Fibroblast of skin of right biceps (primary cell): Measurements from ENCODE around the gene SLFN11.
"Not testable (repeated sequence)": the region's sequence is repeated elsewhere in the genome, so short reads cannot be mapped to it uniquely, and the experiment has no call there.

Experiments used
- DNase-seq: peaks from one replicate; pipeline ENCODE4 v3.0.0-alpha.2; 2013

SLFN11 gene, protein sequence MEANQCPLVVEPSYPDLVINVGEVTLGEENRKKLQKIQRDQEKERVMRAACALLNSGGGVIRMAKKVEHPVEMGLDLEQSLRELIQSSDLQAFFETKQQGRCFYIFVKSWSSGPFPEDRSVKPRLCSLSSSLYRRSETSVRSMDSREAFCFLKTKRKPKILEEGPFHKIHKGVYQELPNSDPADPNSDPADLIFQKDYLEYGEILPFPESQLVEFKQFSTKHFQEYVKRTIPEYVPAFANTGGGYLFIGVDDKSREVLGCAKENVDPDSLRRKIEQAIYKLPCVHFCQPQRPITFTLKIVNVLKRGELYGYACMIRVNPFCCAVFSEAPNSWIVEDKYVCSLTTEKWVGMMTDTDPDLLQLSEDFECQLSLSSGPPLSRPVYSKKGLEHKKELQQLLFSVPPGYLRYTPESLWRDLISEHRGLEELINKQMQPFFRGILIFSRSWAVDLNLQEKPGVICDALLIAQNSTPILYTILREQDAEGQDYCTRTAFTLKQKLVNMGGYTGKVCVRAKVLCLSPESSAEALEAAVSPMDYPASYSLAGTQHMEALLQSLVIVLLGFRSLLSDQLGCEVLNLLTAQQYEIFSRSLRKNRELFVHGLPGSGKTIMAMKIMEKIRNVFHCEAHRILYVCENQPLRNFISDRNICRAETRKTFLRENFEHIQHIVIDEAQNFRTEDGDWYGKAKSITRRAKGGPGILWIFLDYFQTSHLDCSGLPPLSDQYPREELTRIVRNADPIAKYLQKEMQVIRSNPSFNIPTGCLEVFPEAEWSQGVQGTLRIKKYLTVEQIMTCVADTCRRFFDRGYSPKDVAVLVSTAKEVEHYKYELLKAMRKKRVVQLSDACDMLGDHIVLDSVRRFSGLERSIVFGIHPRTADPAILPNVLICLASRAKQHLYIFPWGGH

DNA sequence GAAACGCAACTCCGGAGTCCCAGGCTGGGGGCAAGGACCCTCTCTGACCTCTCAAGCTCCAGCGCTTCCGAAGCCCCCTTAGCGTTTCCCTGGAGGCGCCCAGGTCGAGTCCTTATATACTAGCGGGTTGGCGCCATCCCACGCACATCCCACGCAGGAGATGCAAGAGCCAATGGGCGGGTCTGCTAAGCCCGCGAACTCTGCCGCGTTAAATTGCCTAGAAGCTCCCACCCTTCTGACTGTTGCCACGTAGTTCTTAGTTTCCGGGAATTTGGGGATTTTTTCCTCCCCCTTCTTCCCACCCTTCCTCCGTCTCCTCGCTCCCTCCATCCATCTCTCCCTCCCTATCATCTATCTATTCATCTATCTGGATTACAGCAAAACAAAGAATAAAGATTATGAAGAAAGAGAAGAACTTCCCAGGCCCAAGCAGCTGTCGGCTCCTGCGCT is at the start of gene SLFN11:
Gene SLFN11 (minus strand): TSS at position 88 of the 450 bp plus-strand sequence. CDS start 9,814 bp downstream, outside the sequence.
- DNase-seq = peak; percentile 96

DNA sequence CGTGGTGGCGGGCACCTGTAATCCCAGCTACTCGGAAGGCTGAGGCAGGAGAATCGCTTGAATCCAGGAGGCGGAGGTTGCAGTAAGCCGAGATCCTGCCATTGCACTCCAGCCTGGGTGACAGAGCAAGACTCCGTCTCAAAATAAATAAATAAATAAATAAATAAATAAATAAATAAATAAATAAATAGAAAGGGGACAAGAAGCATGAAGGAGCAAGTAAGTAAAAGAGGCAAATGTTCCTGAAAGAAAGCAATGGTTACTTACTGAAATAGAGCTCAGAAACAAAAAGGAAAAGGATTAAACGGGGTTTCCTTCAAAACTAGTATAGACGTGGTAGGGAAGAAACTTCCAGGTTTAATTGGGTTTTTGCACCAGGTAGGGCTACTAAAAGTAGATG is 47.6 kb upstream of the SLFN11 start:
- DNase-seq = not testable (repeated sequence)

DNA sequence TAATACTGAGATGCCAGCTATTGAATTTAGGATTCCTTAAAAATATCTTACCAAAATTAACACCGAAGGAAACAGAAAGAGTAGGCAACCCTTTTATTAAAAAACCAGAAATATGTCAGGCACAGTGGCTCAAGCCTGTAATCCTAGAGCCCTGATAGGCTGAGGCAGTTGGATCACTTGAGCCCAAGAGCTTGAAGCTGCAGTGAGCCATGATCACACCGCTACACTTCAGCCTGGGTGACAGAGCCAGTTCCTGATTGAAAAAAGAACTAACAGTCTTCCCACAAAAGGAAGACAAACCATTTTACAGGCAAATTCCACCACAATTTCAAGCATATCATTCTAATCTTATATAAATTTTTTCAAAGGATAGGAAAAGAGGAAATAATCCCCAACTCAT is 43.2 kb upstream of the SLFN11 start:
- no peak for DNase-seq

DNA sequence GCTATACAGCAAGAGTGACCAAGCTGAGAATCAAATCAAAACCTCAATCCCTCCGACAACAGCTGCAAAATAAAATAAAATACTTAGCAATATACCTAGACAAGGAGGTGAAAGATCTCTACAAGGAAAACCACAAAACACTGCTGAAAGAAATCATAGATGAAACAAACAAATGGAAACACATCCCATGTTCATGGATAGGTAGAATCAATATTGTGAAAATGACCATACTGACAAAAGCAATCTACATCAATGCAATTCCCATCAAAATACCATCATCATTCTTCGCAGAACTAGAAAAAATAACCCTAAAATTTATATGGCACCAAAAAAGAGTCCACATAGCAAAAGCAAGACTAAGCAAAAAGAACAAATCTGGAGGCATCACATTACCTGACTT is 41.3 kb upstream of the SLFN11 start:
- DNase-seq = not testable (repeated sequence)

DNA sequence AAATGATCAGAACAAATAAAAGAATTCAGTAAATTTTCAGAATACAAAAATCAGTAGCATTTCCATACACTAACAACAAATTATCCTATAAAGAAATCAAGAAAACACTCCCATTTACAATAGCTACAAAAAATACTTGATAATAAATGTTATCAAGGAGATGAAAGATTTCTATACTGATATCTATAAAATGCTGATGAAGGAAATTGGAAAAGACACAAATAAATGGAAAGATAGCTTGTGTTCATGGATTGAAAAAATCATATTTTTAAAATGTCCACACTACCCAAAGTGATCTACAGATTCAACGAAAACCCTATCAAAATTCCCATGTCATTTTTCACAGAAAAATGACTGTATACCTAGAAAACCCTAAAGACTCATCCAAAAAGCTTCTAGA is 40.8 kb upstream of the SLFN11 start:
- no peak for DNase-seq

DNA sequence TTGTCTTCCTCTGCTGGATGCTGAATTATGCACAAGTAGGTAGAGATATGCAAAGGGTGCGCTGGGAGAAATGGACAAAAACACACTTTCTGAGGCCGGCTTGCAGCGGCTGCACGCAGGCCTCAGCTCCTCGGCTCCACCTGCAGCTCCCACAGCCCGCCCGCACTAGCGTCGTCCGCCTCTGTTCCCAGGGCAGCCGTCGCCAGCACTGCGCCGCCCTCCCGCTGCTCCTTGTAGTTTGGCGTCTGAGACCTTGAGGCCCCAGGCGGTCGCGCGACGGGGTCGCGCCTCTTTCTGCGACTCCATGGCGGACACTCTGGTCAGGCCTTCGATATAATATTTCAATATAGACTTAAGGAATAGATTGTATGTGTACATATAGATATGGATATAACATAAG is 34.1 kb upstream of the SLFN11 start:
- no peak for DNase-seq

DNA sequence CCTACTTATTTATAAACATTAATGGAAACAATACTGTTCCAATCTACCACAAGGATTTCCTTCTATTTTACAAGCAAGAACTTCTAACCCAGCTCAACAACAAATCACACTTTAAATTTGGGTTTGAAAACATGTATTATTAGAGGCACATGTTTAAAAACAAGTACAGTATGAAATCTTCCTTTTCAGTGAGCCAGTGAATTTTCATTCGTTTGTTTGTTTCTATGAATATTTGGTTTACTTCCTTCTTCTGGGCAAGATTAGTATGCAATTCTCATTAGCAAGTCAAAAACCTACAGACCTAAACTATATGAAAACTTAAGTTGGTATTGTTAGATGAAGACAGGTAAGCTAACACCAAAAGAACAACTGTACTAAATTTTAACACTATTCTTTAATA is 33.1 kb upstream of the SLFN11 start:
- DNase-seq = no peak

DNA sequence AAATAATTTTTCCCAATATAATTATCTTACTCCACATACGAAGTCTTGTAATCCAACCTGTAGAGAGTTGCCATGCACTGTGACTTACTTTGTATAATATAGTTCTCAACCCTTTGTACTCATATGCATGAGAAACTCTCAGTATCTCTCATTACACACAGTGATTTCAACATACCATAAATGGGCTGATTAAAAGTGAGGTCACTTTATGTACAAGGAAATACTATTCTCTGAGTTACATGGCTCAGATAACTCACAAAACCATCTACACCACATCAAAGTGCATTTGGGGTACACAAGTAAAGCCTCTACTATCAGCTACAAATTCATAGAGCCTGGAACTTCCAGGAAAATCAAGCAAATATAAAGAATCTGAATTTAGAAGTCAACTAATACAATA is 30.9 kb upstream of the SLFN11 start:
- DNase-seq = no peak

DNA sequence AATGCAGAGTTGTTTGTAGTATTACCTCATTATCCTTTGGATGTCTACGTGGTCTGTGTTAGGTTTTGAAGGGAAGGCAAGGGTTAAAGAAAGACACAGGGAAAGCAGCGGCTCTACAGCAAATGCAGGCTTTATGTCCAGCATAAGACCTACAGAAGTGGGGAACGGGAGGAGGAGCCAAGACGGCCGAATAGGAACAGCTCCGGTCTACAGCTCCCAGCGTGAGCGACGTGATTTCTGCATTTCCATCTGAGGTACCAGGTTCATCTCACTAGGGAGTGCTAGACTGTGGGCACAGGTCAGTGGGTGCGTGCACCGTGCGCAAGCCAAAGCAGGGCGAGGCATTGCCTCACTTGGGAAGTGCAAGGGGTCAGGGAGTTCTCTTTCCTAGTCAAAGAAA is 20.4 kb upstream of the SLFN11 start:
- not testable (repeated sequence) for DNase-seq

DNA sequence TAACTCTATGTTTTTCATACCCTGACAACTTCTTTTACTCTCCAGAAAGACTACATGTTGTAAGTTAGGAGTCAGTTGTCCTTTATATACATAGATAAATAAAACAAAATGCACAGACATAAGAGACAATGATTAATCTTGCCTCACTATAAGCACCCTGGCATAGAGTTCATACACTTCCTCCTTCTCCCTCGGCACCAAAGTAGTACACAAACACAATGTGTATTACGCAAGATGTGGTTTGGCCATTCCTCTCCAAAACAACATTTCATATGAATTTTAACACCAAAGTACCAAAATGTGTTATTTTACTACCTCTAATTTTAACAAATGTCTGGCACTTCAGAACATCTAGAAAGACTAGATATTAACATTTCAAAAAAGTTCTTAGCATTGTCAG is 17.2 kb upstream of the SLFN11 start:
- DNase-seq = no peak

DNA sequence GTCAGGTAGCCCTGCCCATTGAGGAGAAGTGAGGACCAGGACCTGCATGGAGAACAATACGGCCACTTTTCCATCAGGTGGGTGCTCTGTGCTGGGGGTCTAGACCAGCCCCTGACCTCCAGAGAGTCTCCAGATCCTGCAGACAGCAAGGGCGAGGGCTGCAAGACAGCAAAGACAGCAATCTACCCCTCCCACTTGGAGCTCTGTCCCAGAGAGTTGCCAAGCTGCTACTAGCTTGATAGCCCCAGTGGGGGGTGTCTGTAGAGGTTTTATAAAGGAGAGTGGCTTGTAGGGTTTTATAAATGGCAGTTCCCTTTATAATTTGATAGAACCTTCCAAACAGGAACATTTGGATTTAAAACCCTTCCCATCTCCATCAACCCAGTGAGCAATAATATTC is 16.7 kb upstream of the SLFN11 start:
- DNase-seq = no peak

DNA sequence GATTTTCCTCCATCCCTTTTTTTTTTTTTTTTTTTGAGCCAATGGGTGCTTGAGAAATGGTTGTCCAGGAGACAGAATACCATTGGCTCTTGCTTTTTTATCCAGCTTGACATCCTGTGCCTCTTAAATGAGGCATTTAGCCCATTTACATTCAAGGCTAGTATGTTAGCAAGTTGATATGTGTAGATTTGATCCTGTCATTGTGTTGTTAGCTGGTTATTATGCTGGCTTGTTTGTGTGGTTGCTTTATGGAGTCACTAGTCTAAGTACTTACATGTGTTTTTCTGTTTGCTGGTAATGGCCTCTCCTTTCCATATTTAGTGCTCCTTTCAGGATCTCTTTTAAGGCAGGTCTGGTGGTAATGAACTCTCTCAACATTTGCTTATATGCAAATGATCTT is 14.1 kb upstream of the SLFN11 start:
- DNase-seq = no peak

DNA sequence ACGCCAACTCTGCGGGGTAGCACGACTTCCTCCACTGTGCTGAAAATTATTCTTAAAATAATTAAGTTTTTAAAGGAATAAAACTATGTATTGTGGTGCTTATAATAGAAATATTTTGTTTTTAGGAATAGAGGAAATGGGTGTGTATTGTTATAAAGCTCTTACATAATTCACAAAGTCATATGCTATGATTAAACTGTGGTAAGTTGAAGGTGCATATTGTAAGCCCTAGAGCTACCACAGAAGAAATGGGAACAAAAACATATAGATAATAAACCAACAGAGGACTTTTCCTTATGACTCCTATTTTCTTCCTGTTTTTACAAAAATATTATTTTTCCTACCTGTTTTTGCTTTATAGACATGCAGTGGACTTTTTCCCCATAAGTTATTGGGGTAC is 4.3 kb upstream of the SLFN11 start:
- DNase-seq = no peak

DNA sequence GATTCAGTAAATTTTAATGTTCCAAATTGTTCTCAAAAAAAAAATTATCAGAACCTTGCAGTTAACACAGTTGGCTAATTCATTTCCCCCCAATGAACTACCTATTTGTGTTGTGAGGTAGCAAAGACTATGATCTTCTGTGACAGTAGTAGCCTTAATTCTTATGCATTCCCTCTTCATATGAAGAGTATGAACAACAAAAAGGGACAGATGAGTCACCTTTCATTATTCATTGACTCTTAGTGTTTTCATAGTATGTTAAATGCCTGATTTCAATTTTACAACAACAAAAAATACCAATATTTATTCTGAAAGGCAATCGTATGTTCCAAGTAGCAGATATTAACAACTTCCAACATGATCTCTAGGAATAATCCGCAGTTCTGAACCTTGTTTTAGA is 3.6 kb upstream of the SLFN11 start:
- no peak for DNase-seq

DNA sequence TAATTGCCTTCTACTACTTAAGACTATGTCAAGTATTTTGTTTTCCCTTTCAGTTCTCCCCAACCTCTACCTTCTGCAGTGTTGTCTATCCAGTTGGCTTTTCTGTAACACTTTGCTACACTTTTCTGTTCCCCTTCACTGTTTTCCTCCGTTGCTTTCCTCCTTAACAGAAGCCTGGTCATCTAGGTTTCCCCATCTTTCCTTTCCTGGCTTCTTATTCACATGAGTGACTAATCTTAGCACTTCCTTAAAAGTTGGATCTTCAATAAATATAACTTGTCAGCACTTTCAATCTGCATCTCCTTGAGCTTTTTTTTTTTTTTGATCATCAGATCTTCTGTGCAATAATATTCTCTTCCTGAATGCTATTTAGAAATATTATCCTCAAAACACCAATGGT is 2.8 kb upstream of the SLFN11 start:
- DNase-seq = peak; percentile 64

DNA sequence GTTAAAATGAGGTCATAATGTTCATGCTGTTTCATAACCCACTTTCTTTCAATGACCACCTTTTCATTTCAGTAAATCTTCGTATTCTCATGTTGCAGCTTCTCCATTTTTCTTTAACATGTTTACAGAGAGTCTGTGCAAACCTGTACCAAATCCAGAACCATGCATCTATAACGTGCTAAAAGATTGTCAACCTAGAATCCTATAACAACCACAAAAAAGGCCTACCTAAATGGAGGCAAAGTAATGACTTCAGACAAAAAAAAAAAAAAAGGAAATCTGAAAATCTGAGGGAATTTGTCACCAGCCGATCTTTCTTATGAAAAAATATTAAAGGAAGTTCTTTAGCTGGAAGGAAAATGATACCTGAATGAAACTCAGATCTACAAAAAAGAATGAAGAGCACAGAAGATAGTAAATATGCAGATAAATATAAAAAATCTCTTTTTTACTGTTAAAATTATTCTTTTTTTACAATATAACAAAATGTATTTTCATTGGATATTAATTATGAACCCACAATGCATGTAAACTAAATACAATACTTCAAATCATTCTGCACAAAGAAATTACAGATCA is 1.4 kb upstream of the SLFN11 start:
- DNase-seq = no peak

DNA sequence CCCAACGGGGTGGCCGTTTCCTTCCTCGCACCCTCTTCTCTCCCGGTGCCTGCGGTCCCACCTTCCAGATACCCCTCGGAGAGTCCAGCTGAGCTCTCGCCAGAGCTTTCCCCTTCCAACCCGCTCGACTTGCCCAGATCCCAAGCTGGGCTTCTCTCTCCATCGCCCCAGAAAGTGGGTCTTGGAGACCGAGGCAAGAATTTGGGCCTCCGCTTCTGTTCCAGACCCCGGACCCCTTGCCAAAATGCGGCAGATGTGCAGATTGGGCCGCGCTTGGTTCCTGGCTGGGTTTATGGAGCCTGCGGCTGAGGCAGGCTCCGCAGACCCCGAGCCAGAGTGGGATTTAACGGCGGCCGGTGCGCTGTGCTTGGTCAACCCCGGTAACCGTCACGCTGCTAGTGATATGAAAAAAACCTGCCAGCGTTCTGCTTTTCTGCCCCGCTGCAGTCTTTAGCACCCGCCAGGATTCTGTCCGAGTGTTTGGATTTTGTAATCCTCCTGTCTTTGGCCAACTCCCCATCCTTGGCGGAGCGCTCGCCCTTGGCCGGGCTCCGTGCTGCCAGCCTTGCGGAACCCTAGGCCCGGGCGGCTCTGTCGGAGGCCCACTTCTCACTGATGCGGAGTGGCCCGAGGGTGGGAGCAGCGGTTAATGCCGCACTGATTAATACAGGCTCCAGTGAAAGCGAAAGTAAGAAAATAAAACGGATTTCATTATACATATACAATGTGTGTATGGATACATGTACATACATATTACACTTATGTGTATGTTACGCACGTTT is 754 bp upstream of the SLFN11 start:
- peak; percentile 53 for DNase-seq

DNA sequence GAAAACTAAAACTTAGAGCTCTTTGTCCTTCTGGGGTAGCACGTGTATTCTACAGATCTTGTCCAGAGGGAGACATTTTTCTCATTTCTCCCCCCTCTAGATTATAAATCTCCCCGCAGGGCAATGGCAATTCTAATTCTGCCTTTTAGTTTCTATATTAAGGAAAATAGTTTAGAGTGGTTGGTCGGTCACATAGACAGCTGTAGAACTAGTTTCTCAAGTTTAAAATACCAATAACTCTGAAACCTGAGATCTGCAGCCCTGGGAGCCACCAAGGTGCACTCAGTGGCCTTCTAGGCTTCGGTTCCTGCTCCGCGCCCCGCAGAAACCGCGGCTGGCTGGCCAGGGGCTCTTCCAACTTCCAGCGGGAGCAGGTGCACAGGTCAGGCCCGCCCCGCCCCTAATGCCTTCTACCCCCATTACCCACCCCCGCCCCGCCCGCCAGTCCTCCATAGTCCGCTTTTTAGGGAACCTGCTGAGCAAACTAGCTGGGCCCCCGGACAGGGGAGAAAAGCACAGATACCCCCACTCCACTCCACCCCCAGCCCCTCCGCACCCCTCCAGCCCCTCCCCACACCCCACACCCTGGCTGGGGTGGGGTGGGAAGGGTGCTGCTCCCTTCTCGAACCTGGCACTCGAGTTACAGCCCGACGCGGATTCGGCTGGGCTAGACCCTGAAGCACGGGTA is 431 bp downstream of the SLFN11 start:
- peak; percentile 17 for DNase-seq

DNA sequence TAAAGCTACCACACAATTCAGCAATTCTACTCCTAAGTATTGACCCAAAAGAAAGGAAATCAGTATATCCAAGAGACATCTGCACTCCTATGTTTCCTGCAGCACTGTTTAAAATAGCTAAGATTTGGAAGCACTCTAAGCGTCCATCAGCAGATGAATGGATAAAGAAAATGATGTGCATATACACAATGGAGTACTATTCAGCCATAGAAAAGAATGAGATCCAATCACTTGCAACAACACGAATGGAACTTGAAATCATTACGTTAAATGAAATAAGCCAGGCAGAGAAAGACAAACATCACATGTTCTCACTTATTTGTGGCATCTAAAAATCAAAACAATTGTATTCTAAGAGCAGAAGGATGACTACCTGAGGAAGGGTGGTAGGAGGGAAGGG is 1.5 kb downstream of the SLFN11 start:
- DNase-seq = no peak

DNA sequence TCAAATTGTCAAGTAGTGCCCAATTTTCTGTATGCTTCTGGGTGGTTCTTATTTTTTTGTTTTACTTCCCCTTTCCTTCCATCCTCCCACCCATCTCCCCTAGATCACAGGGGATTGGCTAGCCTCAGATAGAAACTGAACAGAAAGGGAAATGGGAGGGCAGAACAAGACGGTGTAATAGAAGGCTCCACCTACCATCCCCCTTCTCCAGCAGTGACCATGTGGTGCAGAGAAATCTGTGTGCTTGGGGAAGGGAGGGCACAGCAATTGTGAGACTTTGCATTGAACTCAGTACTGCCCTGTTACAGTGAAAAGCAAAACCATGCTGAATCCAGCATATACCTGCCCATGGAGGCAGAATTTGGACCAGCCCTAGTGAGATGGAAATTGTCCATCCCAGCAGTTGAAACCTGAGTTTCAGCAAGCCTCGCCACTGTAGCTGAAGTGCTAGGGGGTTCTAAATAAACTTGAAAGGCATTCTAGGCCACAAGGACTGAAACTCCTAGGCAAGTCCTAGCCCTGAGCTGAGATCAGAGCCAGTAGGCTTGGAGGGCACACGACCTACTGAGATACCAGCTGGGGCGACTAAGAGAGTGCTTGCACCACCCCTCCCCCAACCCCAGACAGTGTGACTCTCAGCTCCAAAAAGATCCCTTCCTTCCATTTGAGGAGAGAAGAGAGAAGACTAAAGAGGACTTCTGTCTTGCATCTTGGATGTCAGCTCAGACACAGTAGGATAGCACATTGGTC is 5.2 kb downstream of the SLFN11 start:
- no peak for DNase-seq

DNA sequence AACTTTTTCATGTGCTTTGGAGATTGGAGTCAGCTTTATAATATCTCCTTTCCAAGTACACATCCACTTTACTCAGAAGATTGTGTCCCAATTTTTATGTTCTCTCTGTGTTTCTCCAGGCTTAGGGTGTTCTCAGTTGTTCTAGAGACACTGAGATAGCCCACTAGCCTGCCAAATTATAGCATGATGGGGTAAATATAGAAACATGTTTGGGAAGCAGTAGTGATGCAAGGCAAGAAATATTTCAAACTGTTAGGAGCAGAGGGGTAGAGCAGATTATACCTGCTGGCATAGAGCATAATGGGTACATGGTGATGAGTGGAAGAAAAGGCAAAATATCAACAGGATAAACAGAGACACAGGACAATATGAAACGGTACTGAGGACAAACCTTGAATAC is 12.4 kb downstream of the SLFN11 start:
- DNase-seq = no peak
